Fibroblast of skin of left quadriceps (primary cell): ENCODE data around the gene TUBB1.

Experiments used
- DNase-seq, 2 experiments: peaks; one replicate each; pipeline ENCODE4 v3.0.0-alpha.2; 2013; ENCODE audit warnings: low read depth in 2 of 2

The TUBB1 gene

DNA sequence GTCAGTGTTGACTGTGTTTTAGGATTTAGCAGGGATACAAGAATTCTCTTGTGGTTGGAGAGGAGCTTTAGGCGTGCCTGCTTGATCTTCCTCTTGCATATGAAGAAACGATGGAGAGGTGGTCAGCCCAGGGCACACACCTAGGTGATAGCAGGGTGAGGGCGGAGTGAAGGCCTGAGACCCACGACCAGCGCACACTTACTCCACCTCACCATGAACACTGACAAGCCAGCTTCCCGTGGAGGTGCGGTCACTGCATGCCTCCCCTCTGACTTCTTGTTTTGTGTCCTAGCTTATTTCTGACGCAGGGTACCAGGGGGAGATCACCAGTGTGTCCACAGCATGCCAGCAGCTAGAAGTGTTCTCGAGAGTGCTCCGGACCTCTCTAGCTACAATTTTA lies 30.0 kb upstream of the TUBB1 start:
- no peak for DNase-seq

DNA sequence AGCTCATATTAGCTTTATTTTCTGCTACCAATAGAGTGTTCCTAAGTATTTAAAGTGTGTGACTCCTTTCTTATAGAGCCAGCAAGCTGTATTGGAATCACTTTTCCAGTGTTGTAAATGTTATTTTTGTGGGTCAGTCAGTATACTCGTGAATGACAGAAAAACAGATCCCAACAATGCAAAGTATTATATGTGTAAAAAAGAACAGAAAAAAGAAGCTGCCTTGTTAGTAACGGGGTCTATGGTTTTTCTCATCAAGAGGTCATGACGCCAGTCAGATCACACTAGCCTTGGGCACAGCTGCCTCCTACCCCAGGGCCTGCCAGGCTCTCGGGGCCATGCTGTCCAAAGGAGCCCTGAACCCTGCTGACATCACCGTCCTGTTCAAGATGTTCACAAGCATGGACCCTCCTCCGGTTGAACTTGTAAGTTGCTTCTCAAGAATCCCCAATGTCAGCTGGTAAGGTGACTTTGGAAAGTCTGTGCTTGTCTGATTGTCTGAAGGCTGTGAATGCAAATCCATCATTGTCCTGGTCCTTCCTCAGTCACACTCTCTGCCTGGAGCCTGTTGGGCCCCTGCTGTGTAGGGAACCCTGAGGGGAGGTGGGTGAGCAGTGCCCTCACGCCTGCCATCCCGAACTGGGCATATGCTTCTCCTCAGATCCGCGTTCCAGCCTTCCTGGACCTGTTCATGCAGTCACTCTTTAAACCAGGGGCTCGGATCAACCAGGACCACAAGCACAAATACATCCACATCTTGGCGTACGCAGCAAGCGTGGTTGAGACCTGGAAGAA lies 28.4 kb upstream of the TUBB1 start:
- DNase-seq, result no peak

DNA sequence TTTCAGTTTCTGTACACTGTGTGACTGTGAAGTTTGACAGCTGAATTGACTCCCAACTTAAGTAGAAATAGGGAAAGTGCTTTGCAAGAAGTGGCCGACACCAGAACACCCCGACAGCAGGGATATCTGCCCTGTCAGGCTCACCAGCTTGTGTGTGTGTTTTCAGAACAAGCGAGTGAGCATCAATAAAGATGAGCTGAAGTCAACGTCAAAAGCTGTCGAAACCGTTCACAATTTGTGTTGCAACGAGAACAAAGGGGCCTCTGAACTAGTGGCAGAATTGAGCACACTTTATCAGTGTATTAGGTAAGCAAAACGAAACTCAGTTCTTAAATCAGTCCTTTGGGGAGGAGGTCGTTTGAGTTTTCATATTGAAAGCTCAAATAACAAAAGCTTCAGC lies 27.5 kb upstream of the TUBB1 start:
- no peak for DNase-seq

DNA sequence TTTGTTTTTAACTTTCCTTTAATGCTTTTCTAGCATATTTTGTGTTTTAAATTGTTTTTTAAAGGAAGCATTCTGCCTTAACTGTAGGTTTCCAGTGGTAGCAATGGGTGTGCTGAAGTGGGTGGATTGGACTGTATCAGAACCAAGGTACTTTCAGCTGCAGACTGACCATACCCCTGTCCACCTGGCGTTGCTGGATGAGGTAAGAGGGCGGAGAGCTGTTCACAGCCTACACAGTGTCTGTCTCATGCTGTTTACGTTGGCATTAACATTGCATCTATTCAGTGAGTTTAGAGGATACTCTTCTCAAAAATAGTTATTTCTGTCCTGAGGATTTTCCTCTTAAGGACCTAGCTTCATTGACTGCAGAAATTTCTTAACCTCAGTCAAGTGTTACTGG lies 26.3 kb upstream of the TUBB1 start:
- no peak for DNase-seq

DNA sequence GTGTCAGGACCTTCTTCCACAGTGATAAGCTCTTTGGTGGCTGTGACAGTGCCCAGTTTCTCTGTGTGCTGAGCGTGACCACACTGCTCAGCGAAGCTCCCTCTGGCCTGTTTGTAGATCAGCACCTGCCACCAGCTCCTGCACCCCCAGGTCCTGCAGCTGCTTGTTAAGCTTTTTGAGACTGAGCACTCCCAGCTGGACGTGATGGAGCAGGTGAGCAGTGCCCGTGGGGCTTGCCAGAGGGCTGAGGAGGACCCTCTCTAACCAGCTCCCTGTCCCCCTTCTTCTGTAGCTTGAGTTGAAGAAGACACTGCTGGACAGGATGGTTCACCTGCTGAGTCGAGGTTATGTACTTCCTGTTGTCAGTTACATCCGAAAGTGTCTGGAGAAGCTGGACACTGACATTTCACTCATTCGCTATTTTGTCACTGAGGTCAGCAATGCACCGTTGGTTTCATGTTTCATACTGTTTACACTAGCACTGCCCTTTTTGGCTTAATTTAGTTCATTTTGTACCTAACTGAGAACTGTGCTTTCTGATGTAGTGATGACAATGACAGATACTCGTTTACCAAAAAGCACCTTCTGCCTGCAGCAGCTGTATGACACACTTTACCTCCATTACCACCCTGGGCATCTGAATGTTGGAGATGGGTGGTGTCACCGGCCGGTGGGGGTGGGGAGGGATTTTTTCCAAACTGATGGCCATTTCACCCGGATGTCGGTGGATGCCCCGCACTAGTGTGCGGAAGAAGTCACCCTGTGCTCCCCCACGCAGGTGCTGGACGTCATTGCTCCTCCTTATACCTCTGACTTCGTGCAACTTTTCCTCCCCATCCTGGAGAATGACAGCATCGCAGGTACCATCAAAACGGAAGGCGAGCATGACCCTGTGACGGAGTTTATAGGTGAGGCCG lies 25.6 kb upstream of the TUBB1 start:
- DNase-seq, result no peak

DNA sequence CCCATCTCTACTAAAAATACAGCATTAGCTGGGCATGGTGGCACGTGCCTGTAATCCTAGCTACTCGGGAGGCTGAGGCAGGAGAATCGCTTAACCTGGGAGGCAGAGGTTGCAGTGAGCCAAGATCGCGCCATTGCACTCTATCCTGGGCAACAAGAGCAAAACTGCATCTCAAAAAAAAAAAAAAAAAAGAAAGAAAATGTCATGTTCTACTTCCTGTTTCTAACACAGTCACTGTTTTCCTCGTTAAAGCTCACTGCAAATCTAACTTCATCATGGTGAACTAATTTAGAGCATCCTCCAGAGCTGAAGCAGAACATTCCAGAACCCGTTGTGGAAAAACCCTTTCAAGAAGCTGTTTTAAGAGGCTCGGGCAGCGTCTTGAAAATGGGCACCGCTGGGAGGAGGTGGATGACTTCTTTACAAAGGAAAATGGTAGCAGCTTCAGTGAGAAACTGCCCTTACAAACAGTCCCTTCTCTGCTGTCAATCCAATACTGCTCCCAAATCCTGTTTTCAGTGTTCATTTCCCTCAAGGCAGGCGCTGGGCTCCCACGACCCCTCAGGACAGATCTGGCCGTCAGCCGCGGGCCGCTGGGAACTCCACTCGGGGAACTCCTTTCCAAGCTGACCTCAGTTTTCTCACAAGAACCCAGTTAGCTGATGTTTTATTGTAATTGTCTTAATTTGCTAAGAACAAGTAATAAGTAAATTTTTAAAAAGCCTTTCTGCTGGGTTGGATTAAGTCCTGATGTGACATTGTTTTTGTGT lies 24.7 kb upstream of the TUBB1 start:
- no peak for DNase-seq

DNA sequence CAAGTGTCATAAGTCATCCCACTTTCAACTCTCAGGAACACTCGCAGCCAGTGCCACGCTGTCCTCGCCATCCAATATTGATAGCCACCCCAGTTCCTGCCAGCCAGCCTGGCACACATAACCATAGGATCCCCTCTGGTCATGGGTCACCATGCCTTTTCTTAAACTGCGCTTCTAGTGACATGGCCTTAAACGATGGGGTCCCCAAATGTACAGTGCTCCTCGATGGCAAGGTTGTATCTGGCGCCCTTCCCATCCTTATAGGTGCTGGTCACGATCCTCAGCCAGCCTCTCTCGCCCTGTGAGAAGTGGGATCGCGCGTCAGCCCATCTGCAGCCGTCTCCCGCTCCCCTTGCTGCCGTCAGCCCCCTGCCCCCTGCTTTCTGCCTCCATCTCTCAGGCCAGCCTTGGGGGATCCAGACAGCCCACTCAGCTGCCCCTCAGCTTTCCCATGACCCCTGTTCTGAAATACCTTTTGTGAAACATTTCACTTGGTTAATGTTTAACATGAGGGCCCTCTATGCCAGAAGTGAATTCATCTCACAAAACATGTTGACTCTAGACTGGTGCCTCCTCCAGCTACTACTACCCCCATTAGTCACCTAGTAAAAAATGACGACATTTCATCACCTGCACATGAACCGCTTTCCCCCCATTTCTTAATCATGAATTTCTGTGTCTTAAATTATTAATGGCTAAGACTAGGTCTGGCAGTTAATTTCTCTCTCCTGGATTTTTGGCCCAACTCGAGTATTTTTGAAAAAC lies 23.6 kb upstream of the TUBB1 start:
- no peak for DNase-seq

DNA sequence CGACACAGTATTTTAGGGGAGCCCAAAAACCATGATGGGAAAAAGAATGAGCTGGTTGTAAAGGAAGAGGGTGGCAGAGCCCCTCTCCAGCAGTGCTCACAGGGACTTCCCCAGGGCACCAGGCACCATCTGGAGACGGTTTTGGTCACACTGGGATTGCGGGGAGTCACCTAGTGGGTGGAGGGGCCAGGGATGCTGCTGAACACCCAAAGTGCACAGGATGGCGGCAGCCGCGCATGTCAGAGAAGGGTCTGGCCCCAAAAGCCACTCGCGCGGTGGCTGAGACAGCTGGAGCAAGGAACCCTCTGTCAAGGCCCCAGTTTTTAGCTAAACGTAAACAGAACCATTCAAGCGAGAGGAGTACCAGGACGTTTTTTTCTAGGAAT lies 23.0 kb upstream of the TUBB1 start:
- DNase-seq, result no peak

DNA sequence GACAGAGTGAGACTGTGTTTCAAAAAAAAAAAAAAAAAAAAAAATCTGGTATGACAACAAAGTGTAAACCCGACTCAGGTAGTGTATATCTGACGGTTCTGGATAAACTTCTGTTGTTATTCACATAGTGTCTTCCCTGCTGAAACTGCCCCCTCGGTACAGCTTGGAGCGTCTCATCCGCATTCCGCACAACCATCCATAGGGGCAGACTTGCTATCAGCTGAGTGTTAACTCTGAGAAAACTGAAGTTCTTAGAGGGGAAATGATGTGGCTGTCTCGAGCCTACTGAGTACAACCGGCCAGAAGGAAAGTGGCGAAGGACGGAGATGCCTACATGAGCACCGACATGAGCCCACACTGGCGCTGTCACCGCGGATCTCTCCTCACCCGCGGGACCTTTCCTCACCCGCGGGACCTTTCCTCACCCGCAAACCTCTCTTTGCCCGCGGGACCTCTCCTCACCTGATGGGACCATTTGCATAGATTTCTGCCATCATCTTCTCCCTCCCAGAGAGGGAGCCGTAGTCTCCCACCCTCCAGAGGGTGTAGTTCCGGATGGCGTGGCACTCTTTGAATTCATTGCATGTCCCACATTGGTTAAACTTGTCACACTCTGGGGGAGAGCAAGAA lies 22.0 kb upstream of the TUBB1 start:
- no peak for DNase-seq

DNA sequence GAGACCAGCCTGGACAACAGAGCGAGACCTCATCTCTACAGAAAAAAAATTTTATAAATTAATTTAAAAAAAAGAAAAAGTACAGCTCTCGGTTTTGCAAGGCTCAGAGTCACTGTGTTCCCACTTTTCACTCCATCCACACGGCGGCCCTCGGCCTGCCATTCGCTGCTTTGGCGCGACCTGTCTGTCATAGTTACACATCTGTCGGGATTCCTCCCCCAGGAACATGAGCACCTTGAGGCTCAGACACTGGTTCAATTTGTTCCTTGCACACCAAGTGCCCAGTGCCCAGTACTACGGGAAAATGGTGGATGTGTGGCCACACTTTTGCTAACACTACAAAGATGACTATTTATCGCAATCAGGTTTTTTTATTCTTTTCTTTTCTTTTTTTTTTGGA lies 20.6 kb upstream of the TUBB1 start:
- DNase-seq, result no peak

DNA sequence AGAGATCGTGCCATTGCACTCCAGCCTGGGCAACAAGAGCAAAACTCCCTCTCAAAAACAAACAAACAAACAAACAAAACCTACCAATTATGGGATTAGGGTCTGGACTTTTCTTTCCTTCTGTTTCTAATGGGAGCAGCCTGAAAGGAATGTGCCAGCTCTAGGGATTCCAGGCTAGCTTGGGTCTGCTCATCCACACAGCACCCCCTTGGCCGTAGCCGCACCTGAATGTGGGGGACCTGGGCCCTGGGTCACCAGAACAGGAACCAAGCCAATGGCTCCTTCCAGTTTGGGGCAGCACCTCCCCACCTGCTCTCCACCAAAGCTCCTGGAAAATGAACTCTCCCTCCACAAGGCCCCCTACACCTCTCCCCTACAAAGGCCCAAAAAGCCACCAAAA lies 18.9 kb upstream of the TUBB1 start:
- DNase-seq, result no peak

DNA sequence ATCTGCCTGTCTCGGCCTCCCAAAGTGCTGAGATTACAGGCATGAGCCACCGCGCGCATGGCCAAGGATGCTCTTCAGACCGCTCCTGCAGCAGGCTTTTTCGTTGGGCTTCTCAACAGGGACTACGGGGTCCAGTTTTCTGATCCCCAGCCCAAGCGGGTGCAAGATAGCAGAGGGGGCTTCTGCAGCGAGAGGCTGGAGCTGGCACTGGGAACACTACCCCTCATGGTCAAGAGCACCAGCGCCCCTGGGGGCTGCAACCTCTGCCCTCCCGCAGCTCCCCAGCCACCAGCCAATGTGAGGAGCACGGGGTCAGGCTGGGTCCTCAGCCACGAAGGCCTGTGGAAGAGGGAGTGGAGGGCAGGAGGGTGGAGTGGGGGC lies 18.2 kb upstream of the TUBB1 start:
- no peak for DNase-seq

DNA sequence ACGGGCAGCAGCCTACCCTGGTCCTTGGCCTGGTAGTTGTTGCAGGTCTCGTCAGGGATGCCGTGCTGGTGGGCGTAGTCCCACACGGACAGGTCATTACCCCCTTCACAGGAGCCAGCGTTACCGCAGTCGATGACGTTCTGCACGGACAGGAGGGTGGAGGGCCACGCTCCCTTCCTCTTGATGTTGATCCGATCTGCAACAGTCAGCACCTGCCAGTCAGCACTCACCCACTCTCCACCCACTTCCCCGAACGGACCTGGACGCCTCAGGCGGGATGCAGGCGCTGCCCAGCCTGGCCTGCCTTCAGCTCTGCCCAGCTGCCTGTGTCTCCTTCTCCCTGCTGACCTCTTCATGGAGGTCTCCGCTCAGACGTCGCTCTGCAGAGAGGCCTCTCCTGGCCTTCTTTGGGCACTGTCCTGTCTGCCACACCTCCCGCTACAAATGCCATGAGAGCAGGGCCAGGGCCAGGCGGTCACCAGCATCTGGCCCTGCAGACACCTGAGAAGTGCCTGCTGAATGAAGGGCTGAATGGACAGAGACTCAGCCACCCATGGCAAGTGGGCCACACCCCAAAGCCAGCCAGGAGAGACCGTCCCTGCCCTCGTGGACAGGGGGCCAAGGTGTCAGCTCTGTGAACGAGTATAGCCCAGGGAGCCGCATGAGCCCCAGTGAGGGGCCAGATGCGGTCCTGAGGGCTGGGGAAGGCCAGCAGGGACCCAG lies 17.6 kb upstream of the TUBB1 start:
- no peak for DNase-seq

DNA sequence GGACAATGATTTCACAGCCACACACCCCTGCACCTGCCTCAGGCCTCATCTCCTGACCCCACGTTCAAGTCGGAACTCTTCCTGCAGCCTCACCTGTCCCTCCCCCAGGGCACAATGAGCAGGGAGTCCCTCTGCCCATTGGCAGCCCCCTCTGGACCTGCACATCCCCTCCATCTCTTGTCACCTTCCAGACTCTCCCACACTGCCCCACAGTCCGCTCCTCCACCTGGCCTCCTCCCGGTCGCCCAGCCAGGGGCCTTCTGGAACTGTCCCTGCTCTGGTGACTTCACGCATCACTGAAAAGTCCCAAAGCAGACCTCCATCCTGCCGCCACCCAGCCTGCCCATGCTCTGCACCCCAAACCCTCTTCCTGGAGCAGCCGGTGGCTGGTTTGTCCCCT lies 16.8 kb upstream of the TUBB1 start:
- DNase-seq, result no peak

DNA sequence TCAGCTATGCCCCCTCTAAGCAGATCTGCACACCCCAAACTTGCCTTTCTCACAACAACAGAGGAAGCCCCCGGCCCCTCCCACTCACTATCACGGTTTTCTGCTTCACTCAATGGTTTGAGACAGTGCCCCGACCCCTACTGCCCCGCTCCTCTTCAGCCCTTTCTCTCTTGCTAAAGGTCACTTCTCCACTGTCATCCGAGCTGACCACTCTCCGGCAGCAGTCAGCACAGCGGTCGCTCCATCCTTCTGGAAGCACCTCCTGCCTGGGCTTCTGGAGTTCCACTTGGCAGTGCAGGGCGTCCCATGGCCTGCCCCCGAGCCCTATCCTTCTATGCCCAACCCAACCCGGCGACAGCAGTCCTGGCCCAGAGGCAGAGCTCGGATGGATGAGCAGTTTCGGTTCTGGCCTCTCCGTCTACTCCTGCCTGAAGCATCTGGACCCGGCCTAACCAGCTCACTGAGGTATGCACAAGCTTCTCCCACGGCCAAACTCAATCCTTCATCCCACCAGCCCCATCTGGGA lies 16.3 kb upstream of the TUBB1 start:
- DNase-seq, result no peak

DNA sequence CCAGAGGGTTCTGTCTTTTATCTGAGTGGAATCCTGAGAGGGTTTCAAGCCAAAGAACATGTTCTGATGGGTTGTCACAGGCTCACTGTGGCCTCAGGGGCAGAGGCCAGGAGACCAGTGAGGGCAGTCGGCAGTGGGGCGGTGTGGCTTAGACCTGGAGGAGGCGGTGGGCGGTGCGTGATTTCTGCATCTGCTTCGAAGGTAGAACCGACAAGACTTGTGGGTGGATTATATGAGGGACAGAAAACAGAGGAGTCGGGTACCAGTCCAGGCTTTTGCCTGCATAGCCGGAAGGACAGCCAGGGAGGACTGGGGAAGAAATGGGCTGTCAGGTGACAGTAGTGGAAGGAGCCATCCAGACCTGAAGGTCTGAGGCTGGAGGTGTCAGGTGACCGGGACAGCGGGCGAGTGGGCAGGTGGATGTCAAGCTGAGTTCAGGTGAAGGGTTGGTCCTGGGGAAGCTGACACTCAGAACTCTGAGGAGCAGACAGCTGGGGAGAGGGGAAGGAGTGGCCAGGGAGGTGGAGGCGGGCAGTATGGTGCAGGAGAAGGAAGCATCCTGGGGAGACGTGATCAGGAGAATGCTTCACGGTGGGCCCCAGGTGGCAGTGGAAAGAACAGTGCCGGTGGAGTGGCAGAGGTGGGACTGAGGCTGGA lies 15.3 kb upstream of the TUBB1 start:
- no peak for DNase-seq

DNA sequence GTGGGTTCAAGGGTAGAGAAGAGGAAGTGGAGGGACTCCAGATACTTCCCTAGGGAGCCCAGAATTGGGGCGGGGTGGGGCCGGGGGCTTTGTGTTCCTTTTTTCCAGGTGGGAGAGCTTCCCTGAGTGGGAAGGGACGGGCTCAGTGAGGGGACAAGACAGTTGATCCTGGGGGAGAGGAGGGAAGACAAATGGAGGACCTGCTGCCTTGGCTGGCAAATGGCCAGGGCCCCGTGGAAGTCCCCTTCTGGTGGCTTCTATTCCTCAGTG lies 14.8 kb upstream of the TUBB1 start:
- no peak for DNase-seq

DNA sequence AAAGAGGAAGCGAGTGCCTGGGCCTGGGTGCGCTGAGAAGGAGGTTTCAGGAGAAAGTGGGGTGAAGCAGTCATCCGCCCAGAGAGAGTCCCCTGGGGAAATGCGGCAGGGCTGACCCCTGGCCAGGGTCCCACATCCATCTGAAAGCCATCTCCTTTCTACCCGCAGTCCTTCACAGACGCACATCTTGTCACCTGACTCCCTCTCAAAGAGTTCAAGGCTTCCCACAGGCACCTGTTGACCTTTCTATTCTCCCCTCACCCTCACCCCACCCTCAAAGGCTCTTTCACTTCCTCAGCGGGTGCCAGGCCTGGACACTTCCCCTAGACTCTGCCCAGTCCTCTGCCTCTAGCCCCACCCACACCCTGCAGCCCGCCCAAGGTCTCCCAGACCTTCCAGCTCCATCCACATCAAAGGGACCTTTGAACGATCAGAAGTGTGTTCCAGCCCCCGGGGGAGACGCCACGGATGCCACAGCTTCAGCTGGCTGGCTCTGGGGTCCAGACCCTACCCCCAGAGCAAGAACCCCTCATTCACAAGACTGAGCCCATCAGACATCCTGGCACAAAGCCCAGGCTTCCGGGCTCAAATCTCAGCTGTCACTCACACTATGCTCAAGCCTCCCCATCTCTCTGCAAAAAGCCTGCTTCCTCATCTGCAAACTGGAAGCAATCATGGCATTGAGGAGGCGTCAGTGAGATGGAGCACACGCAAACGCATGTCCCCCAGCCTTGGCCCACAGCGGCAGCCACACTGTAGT lies 14.3 kb upstream of the TUBB1 start:
- DNase-seq, result no peak

DNA sequence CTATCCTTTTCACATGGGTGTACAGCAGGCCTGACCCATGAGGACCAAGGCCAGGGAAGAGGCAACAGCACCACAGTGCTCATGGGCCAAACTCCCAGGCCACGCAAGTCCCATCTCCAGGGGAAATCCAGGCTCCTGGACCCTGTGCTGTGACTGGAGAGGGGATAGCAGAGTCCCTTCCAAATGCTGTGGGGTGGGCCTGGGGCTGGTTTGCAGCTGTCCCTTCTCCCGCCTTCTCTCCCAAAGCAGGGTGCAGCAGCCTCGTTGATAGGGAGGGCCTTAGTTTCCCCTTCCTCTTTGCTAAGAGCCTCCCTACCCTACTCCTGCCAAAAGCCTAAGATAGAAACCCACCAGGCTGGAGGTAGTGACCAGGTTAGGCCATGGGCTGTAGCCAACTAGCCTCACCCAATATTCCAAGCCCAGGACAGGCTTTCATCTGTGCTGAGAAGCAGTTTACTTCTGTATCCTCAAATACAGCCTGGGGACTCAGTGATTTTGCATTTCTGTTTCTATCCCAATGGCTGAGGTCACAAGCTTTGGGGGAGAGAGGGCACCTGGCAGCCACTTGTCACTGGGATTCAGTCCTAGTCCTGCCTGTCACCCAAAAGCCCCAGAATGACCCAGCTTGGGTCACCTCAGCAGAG lies 13.6 kb upstream of the TUBB1 start:
- no peak for DNase-seq
